ENCODE results near the gene ZNF672. TPM values are rescaled to one million over a fixed set of nuclear protein-coding genes. Genes with fewer than 3 reads are reported as not detected.

ZNF672 gene
- total and polyA plus RNA-seq, 12 donors, result 16.1 to 44.4 (median 36.7) TPM

DNA sequence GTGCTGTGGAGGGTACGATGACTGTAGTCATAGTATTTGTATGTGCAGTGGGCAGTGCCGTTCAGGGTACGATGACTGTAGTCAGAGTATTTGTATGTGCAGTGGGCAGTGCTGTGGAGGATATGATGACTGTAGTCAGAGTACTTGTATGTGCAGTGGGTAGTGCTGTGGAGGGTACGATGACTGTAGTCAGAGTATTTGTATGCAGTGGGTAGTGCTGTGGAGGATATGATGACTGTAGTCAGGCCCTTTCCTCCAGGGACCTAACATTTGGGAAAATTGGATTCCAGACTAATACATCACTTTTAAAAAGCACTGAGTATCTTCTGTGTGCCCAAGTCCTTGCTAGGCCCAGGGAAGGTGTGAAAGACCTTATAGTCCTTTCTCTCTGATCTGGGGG lies 2.9 kb downstream of the ZNF672 start:
- H3K4me3 ChIP-seq, result no peak overlapping the region
- H3K27me3 ChIP-seq, result no peaks in the 10 kb centered on the region
- DNase-seq (no peak), ATAC-seq (no peak)
- H3K36me3 ChIP-seq, result peaks cover 0 to 27% (median 17%) of the 10 kb centered on the region in 9 donors
- H3K9me3 ChIP-seq, result no peaks in the 10 kb centered on the region
- H3K27ac ChIP-seq, result peak overlapping the region in 3 of 10 donors; percentile 10 to 47 (median 31)
- intact Hi-C loops (cut with DNase I), result no loop called here
- peaks cover 11 to 61% (median 53%) of the 10 kb centered on the region in 9 donors for H3K4me1 ChIP-seq
- TF ChIP-seq, protein P1, sequence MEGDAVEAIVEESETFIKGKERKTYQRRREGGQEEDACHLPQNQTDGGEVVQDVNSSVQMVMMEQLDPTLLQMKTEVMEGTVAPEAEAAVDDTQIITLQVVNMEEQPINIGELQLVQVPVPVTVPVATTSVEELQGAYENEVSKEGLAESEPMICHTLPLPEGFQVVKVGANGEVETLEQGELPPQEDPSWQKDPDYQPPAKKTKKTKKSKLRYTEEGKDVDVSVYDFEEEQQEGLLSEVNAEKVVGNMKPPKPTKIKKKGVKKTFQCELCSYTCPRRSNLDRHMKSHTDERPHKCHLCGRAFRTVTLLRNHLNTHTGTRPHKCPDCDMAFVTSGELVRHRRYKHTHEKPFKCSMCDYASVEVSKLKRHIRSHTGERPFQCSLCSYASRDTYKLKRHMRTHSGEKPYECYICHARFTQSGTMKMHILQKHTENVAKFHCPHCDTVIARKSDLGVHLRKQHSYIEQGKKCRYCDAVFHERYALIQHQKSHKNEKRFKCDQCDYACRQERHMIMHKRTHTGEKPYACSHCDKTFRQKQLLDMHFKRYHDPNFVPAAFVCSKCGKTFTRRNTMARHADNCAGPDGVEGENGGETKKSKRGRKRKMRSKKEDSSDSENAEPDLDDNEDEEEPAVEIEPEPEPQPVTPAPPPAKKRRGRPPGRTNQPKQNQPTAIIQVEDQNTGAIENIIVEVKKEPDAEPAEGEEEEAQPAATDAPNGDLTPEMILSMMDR (IDR thresholded peaks at IDR 0.05), result no peak
- WGBS, 2 donors, result 90% methylated on average over 4 of the region's 4 CpGs

DNA sequence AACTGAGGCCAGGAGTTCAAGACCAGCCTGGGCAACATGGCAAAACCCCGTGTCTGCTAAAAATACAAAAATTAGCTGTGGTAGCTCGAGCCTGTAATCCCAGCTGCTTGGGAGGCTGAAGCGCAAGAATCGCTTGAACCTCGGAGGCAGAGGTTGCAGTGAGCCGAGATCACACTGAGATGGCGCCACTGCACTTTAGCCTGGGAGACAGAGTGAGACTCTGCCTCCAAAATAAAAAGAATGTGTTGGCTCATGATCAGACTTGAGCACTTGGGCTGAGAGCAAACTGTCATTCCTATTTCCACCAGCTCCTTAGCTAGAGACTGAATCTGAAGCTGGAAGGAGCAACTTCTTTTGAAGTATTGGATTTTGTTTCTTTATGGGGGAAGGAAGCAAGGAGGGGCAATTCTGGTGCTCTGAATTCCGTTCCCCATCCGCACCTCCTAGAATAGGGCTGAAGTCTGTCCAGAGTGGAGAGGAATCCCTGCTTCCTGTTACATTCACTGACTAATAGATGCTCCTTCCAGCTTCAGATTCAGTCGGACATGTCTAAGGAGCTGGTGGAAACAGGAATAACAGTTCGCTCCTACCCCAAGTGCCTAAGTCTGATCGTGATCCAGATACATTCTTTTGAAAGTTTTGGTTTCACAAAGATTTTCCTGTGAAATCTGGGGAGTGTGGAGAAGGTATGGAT lies 3.8 kb downstream of the ZNF672 start:
- Histone ChIP-seq H3K9me3 (no peaks in the 10 kb centered on the region), H3K27me3 (no peaks in the 10 kb centered on the region), H3K4me3 (peak overlapping the region in 1 of 10 donors; percentile 11), H3K27ac (peak overlapping the region in 8 of 10 donors; percentile 43 to 63 (median 52)), H3K4me1 (peaks cover 11 to 60% (median 53%) of the 10 kb centered on the region in 9 donors), H3K36me3 (peaks cover 0 to 36% (median 26%) of the 10 kb centered on the region in 9 donors)
- WGBS, 2 donors, result 32 to 38% methylated on average over 12 of the region's 12 CpGs
- intact Hi-C loops (cut with DNase I), result no loop called here
- no peak for ATAC-seq
- TF ChIP-seq, protein P1 (IDR thresholded peaks at IDR 0.05), result peak; percentile 22 to 72 (median 51)
- peak; percentile 34 to 46 for DNase-seq

DNA sequence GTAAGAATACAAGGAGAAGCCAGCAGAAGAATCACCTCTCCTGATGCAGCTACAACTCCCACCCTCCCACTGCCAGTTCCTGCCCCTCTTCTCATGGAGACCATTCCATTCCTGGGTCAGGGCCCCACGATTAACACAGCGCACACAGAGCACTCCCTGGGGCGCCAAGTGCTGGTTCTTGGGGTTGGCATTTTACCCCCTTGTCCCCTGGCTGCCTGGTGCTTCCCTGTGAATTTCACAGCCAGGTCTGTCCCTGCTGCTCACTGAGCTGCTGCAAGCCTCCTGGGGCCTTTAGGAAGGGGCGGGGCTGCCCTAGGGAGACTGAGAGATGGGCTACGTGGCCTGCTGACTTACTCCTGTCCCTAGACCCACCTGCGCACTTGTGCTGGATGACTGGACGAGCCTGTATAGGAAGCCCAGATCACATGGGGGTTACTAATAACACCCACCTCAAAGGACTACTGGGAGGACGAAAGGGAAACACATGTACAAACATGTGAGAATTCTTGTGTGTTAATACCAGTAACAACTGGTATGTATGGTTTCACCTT lies 4.8 kb downstream of the ZNF672 start:
- ATAC-seq (no peak), DNase-seq (no peak)
- TF ChIP-seq, protein P1 (IDR thresholded peaks at IDR 0.05), result no peak
- intact Hi-C loops (cut with DNase I), result no loop called here
- H3K27me3 ChIP-seq, result no peaks in the 10 kb centered on the region
- no peak overlapping the region for H3K4me3 ChIP-seq
- peaks cover 6 to 52% (median 45%) of the 10 kb centered on the region in 9 donors for H3K4me1 ChIP-seq
- peak overlapping the region in 7 of 10 donors; percentile 47 to 63 (median 53) for H3K27ac ChIP-seq
- H3K9me3 ChIP-seq, result no peaks in the 10 kb centered on the region
- H3K36me3 ChIP-seq, result peaks cover 0 to 46% (median 36%) of the 10 kb centered on the region in 9 donors
- WGBS, 2 donors, result 81 to 82% methylated on average over 8 of the region's 8 CpGs

DNA sequence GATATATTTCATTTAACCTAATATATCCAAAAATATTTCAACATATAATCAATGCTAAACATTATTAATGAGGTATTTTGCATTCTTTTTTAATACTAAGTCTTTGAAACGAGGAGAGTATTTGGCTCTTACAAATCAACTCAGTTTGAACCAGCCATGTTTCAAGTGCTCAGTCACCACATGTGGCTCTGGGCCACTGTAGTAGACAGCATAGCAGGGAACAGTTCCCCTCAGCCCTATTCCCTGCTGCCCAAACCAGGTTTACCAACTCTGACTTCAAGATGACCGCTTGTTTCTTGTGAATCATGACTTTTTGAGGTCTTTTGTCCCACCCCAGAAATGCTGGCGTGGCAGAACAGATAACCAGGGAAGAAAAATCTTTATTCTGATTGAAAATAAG lies 5.7 kb downstream of the ZNF672 start:
- H3K27ac ChIP-seq, result peak overlapping the region in 4 of 10 donors; percentile 0 to 50 (median 34)
- TF ChIP-seq, protein P1 (IDR thresholded peaks at IDR 0.05), result no peak
- peaks cover 6 to 52% (median 45%) of the 10 kb centered on the region in 9 donors for H3K4me1 ChIP-seq
- intact Hi-C loops (cut with DNase I), result no loop called here
- H3K9me3 ChIP-seq, result no peaks in the 10 kb centered on the region
- no peak for ATAC-seq
- no peaks in the 10 kb centered on the region for H3K27me3 ChIP-seq
- H3K36me3 ChIP-seq, result peaks cover 0 to 55% (median 44%) of the 10 kb centered on the region in 9 donors
- H3K4me3 ChIP-seq, result no peak overlapping the region
- no peak for DNase-seq
- 46 to 85% methylated on average over 3 of the region's 3 CpGs for WGBS, 2 donors
